PC-3 (cell line): ENCODE data around the gene OPN3.

Experiments used
- CTCF ChIP-seq: fragments of 300-600 bp; sonication (generic); conservative IDR thresholded peaks from 2 replicates; pipeline ENCODE4 v1.5.1; 2017; ENCODE audit warnings: antibody characterized with exemption, low read depth, mild to moderate bottlenecking, low read length
- EZH2 ChIP-seq: fragments of 300-600 bp; sonication (generic); IDR thresholded peaks from one replicate; pipeline ENCODE4 v1.6.1; 2017; ENCODE audit warnings: antibody characterized with exemption, mild to moderate bottlenecking, low read length; ENCODE audit not compliant: unreplicated experiment
- EZH2phosphoT487 ChIP-seq: fragments of 300-600 bp; sonication (generic); IDR thresholded peaks from 2 replicates; pipeline ENCODE4 v1.6.1; 2018; ENCODE audit warnings: mild to moderate bottlenecking, antibody characterized with exemption, low read length, borderline replicate concordance

- TF ChIP-seq CTCF (no peak), EZH2 (no peak), EZH2phosphoT487 (no peak)
Observed at GRCh38 chr1:241642593-241642944, 2.4 kb upstream of the OPN3 start.
